IMR-90 (cell line): ENCODE data around the gene HIPK3. TPM values are rescaled to one million over a fixed set of nuclear protein-coding genes. Genes with fewer than 3 reads are reported as not detected.

ENCODE experiments used
- ATAC-seq: fragments of 200-7000 bp; cut with Tn5 transposase; 2 replicates; pipeline ENCODE4 v1.9.1; 2020; ENCODE audit warnings: low read depth, mild to moderate bottlenecking, moderate library complexity
- BruUV-seq: library from RNA; stranded (reverse); fragments of 400-500 nt; replicated peaks from 2 replicates; lab custom pipeline; 2021; lab: Mats Ljungman, UMichigan
- CTCF ChIA-PET: fragments of 300-600 bp; formaldehyde crosslinking; extraction: SDS; loops from one replicate; lab custom pipeline; 2021; ENCODE audit warnings: antibody characterized with exemption; lab: Yijun Ruan, JAX
- POLR2A ChIA-PET: fragments of 300-600 bp; sonication (Branson Sonifier 250); formaldehyde crosslinking; loops from one replicate; lab custom pipeline; 2022; ENCODE audit warnings: antibody characterized with exemption; ENCODE audit not compliant: unreplicated experiment; lab: Charles Lee
- DNase-seq: peaks from one replicate; pipeline ENCODE4 v3.0.0; 2013
- H2AFZ ChIP-seq: replicated peaks from 2 replicates; pipeline ENCODE3; 2013; ENCODE audit warnings: low read length, mild to moderate bottlenecking; ENCODE audit not compliant: poor library complexity
- H2AK5ac ChIP-seq: 2 replicates; pipeline ENCODE4 v1.6.1; 2013; ENCODE audit warnings: low read depth, low read length, inconsistent platforms
- H2AK9ac ChIP-seq: replicated peaks from 2 replicates; pipeline ENCODE3; 2013; ENCODE audit warnings: mild to moderate bottlenecking, low read depth, low read length, moderate library complexity; ENCODE audit not compliant: poor library complexity
- H2BK120ac ChIP-seq: 2 replicates; pipeline ENCODE4 v1.6.1; 2013; ENCODE audit warnings: low read depth, low read length, inconsistent platforms
- H2BK15ac ChIP-seq: 3 replicates; pipeline ENCODE4 v1.6.1; 2013; ENCODE audit warnings: low read depth, low read length, inconsistent platforms
- H2BK20ac ChIP-seq: 2 replicates; pipeline ENCODE4 v1.6.1; 2013; ENCODE audit warnings: low read depth, mild to moderate bottlenecking, inconsistent platforms, low read length, moderate library complexity
- H2BK5ac ChIP-seq: 2 replicates; pipeline ENCODE4 v1.6.1; 2013; ENCODE audit warnings: mild to moderate bottlenecking, low read depth, low read length, inconsistent platforms; ENCODE audit not compliant: poor library complexity, severe bottlenecking
- H3K14ac ChIP-seq: replicated peaks from 2 replicates; pipeline ENCODE4 v1.6.1; 2013; ENCODE audit warnings: low read depth, low read length, inconsistent platforms
- H3K18ac ChIP-seq: 2 replicates; pipeline ENCODE4 v1.6.1; 2013; ENCODE audit warnings: low read depth, low read length, control low read depth
- H3K23ac ChIP-seq: 2 replicates; pipeline ENCODE4 v1.6.1; 2013; ENCODE audit warnings: low read depth, low read length, inconsistent platforms
- H3K27ac ChIP-seq: 2 replicates; pipeline ENCODE4 v1.5.1; 2013; ENCODE audit warnings: mild to moderate bottlenecking, control low read depth, low read length; ENCODE audit not compliant: insufficient read depth
- H3K27me3 ChIP-seq: 2 replicates; pipeline ENCODE4 v1.6.1; 2013; ENCODE audit warnings: low read length; ENCODE audit not compliant: control insufficient read depth, insufficient read depth
- H3K36me3 ChIP-seq: 2 replicates; pipeline ENCODE4 v1.6.1; 2013; ENCODE audit warnings: low read length, mixed read lengths; ENCODE audit not compliant: control insufficient read depth, insufficient read depth
- H3K4ac ChIP-seq: 2 replicates; pipeline ENCODE4 v1.6.1; 2013; ENCODE audit warnings: low read depth, low read length, inconsistent platforms
- H3K4me1 ChIP-seq: 2 replicates; pipeline ENCODE4 v1.6.1; 2013; ENCODE audit warnings: low read length, mixed read lengths; ENCODE audit not compliant: control insufficient read depth, insufficient read depth
- H3K4me2 ChIP-seq: 2 replicates; pipeline ENCODE4 v1.6.1; 2013; ENCODE audit warnings: low read depth, mild to moderate bottlenecking, control low read depth, low read length, moderate library complexity
- H3K4me3 ChIP-seq: 2 replicates; pipeline ENCODE4 v1.5.1; 2013; ENCODE audit warnings: low read depth, mild to moderate bottlenecking, control low read depth, low read length, moderate library complexity; ENCODE audit not compliant: insufficient read depth
- H3K56ac ChIP-seq: 2 replicates; pipeline ENCODE4 v1.6.1; 2013; ENCODE audit warnings: low read length, inconsistent platforms; ENCODE audit not compliant: insufficient read depth; ENCODE audit errors: extremely low read depth
- H3K79me1 ChIP-seq, 2 experiments: 2 replicates each; pipeline ENCODE4 v1.6.1; 2013; ENCODE audit warnings: low read length in 2 of 2, inconsistent platforms in 1 of 2, low read depth in 1 of 2
- H3K9ac ChIP-seq: 2 replicates; pipeline ENCODE4 v1.6.1; 2013; ENCODE audit warnings: low read depth, low read length, control low read depth
- H3K9me1 ChIP-seq: 2 replicates; pipeline ENCODE4 v1.6.1; 2013; ENCODE audit warnings: low read length, inconsistent platforms; ENCODE audit not compliant: insufficient read depth
- H3K9me3 ChIP-seq: 2 replicates; pipeline ENCODE4 v1.6.1; 2013; ENCODE audit warnings: low read length; ENCODE audit not compliant: control insufficient read depth, insufficient read depth
- H4K20me1 ChIP-seq: 2 replicates; pipeline ENCODE4 v1.6.1; 2013; ENCODE audit warnings: low read length, inconsistent platforms; ENCODE audit not compliant: insufficient read depth
- H4K5ac ChIP-seq: 2 replicates; pipeline ENCODE4 v1.6.1; 2013; ENCODE audit warnings: mild to moderate bottlenecking, low read depth, low read length, control low read depth
- H4K8ac ChIP-seq, 2 experiments: 2 replicates each; pipeline ENCODE4 v1.6.1; 2013; ENCODE audit warnings: low read depth in 2 of 2, low read length in 2 of 2, control low read depth in 1 of 2, inconsistent platforms in 1 of 2
- H4K91ac ChIP-seq: 2 replicates; pipeline ENCODE4 v1.6.1; 2013; ENCODE audit warnings: low read depth, low read length, inconsistent platforms; ENCODE audit not compliant: insufficient read depth
- CEBPB ChIP-seq: IDR thresholded peaks from 2 replicates; pipeline ENCODE4 v1.6.1; 2012; ENCODE audit warnings: low read depth, low read length, improper control_type of control experiment
- CHD1 ChIP-seq: IDR thresholded peaks from 2 replicates; pipeline ENCODE4 v1.6.1; 2012; ENCODE audit warnings: low read depth, low read length, improper control_type of control experiment
- CTCF ChIP-seq: conservative IDR thresholded peaks from 2 replicates; pipeline ENCODE4 v1.5.1; 2012; ENCODE audit warnings: mild to moderate bottlenecking, low read depth, low read length, improper control_type of control experiment
- FOS ChIP-seq: fragments of 150-350 bp; IDR thresholded peaks from 2 replicates; pipeline ENCODE4 v1.6.1; 2016; ENCODE audit warnings: low read depth, low read length
- MAZ ChIP-seq: IDR thresholded peaks from 2 replicates; pipeline ENCODE4 v1.6.1; 2012; ENCODE audit warnings: low read depth, mild to moderate bottlenecking, low read length, improper control_type of control experiment, moderate library complexity, borderline replicate concordance
- MXI1 ChIP-seq: IDR thresholded peaks from 2 replicates; pipeline ENCODE4 v1.6.1; 2012; ENCODE audit warnings: low read depth, mild to moderate bottlenecking, low read length, moderate library complexity, borderline replicate concordance
- NFE2L2 ChIP-seq: fragments of 150-350 bp; IDR thresholded peaks from 2 replicates; pipeline ENCODE4 v1.6.1; 2016; ENCODE audit warnings: low read depth, mild to moderate bottlenecking, low read length
- POLR2A ChIP-seq: IDR thresholded peaks from 2 replicates; pipeline ENCODE4 v1.6.1; 2012; ENCODE audit warnings: mild to moderate bottlenecking, low read depth, low read length
- RAD21 ChIP-seq: IDR thresholded peaks from 2 replicates; pipeline ENCODE4 v1.6.1; 2012; ENCODE audit warnings: low read length, improper control_type of control experiment
- RCOR1 ChIP-seq: IDR thresholded peaks from 2 replicates; pipeline ENCODE4 v1.6.1; 2012; ENCODE audit warnings: mild to moderate bottlenecking, low read length, improper control_type of control experiment; ENCODE audit not compliant: insufficient replicate concordance
- SMC3 ChIP-seq: fragments of 150-350 bp; IDR thresholded peaks from 2 replicates; pipeline ENCODE4 v1.6.1; 2016; ENCODE audit warnings: low read depth, mild to moderate bottlenecking, antibody characterized with exemption, low read length, moderate library complexity
- WGBS, 2 experiments: methylation state at CpG; one replicate each; pipeline versions ENCODE4 v1.1.5 to v1.1.7; 2013; ENCODE audit warnings: missing lambda C conversion rate in 2 of 2; ENCODE audit not compliant: insufficient read length in 1 of 2; ENCODE audit errors: extremely low coverage in 2 of 2; 5-methylcytosine and 5-hydroxymethylcytosine counted together
- dilution Hi-C: fragments of 300-500 bp; cut with HindIII; formaldehyde crosslinking; loops from one replicate; pipeline ENCODE4 v1.14.3; 2018; ENCODE audit warnings: low sequenced_read_pairs; ENCODE audit not compliant: unreplicated experiment
- in situ Hi-C: fragments of 300-500 bp; cut with MboI; formaldehyde crosslinking; loops from 3 replicates; pipeline ENCODE4 v1.14.3; 2019; ENCODE audit warnings: low sequenced_read_pairs, inconsistent platforms, mixed read lengths
- intact Hi-C: fragments of 100-400 bp; cut with micrococcal nuclease; formaldehyde crosslinking; loops from 2 replicates; pipeline ENCODE4 v1.10.0; 2022
- polyA plus RNA-seq, 3 experiments: library from polyadenylated mRNA; depleted of rRNA; stranded (reverse); fragments of >200 nt; gene quantifications; 2 replicates each; pipeline ENCODE4 v1.2.3, GENCODE V29; 2012; ENCODE audit warnings: low replicate concordance in 1 of 3
- total RNA-seq: library from RNA; depleted of rRNA; stranded (reverse); fragments of >200 nt; gene quantifications from 2 replicates; pipeline ENCODE4 v1.2.3, GENCODE V29; 2012

HIPK3 gene
- total and polyA plus RNA-seq, 2 of the 4 experiments (the other 2 are of a cell fraction), result 8.3 to 103 TPM

GRCh38 chr11:33376331-33377310 is 119.4 kb downstream of the HIPK3 start:
- ChIA-PET CTCF (interaction anchor here (0.9 kb wide), 1 partner anchor 309 kb away, joined by 4 read pairs; no protein-coding TSS in a partner anchor), POLR2A (no interaction called here)
- H3K9me1 ChIP-seq, result peaks cover 7% of the 10 kb centered on the region
- H3K56ac ChIP-seq, result no peak overlapping the region
- H3K9me3 ChIP-seq, result no peaks in the 10 kb centered on the region
- peak overlapping the region; percentile 91 for H2AFZ ChIP-seq
- H3K18ac ChIP-seq, result no peak overlapping the region
- no peak overlapping the region for H2BK5ac ChIP-seq
- H2AK9ac ChIP-seq, result peak overlapping the region; percentile 20
- no peak overlapping the region; the same call in 1 of the 2 replicates for H3K27ac ChIP-seq
- H2AK5ac ChIP-seq, result no peak overlapping the region
- peaks cover 4% of the 10 kb centered on the region for H3K4me1 ChIP-seq
- H3K14ac ChIP-seq, result no peak overlapping the region; the same call in 1 of the 2 replicates
- H4K20me1 ChIP-seq, result 0 out of 2 replicates have a peak, but pooled peaks cover 4% of the 10 kb centered on the region
- H3K9ac ChIP-seq, result no peak overlapping the region
- ATAC-seq (peak; percentile 56), DNase-seq (no peak)
- no peak overlapping the region for H2BK120ac ChIP-seq
- intact Hi-C loops, result no loop called here
- peak overlapping the region; percentile 89; the same call in 1 of the 2 replicates for H3K23ac ChIP-seq
- peaks cover 12 to 49% of the 10 kb centered on the region in 2 experiments; a peak in 3 of 4 replicates for H3K79me1 ChIP-seq
- H2BK20ac ChIP-seq, result no peak overlapping the region
- TF ChIP-seq FOS, result no peak
- TF ChIP-seq CEBPB, result no peak
- TF ChIP-seq CHD1, result no peak
- no peak for TF ChIP-seq CTCF
- no peak for TF ChIP-seq MAZ
- TF ChIP-seq RCOR1, result no peak
- TF ChIP-seq RAD21, result no peak
- no peak for TF ChIP-seq SMC3
- TF ChIP-seq NFE2L2, result no peak
- no peak for TF ChIP-seq MXI1
- no peak for TF ChIP-seq POLR2A
- in situ Hi-C loops, result no loop called here
- no peaks in the 10 kb centered on the region for H3K36me3 ChIP-seq
- no peak overlapping the region for H4K91ac ChIP-seq
- H3K27me3 ChIP-seq, result peaks cover 2% of the 10 kb centered on the region; the same call in 1 of the 2 replicates
- H2BK15ac ChIP-seq, result no peak overlapping the region
- WGBS, 2 experiments, result 2% methylated on average over 38 of the region's 106 CpGs; no CpG with 5 or more reads in 1 of the 2 experiments
- no peak overlapping the region; the same call in 1 of the 2 replicates for H3K4ac ChIP-seq
- dilution Hi-C loops, result no loop called here
- H3K4me2 ChIP-seq, result peak overlapping the region; percentile 89
- no TSS peak for BruUV-seq
- no peak overlapping the region; a peak in 1 of 4 replicates for H4K8ac ChIP-seq
- peak overlapping the region; percentile 82 for H3K4me3 ChIP-seq
- no peak overlapping the region for H4K5ac ChIP-seq
